ENCODE measurements around the gene LRRC71.

GRCh38 chr1:156942176-156942575 is 21.7 kb downstream of the LRRC71 start:
- TF ChIP-seq, protein P1, sequence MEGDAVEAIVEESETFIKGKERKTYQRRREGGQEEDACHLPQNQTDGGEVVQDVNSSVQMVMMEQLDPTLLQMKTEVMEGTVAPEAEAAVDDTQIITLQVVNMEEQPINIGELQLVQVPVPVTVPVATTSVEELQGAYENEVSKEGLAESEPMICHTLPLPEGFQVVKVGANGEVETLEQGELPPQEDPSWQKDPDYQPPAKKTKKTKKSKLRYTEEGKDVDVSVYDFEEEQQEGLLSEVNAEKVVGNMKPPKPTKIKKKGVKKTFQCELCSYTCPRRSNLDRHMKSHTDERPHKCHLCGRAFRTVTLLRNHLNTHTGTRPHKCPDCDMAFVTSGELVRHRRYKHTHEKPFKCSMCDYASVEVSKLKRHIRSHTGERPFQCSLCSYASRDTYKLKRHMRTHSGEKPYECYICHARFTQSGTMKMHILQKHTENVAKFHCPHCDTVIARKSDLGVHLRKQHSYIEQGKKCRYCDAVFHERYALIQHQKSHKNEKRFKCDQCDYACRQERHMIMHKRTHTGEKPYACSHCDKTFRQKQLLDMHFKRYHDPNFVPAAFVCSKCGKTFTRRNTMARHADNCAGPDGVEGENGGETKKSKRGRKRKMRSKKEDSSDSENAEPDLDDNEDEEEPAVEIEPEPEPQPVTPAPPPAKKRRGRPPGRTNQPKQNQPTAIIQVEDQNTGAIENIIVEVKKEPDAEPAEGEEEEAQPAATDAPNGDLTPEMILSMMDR (IDR thresholded peaks at IDR 0.05), result no peak
- TF ChIP-seq ZFX (IDR thresholded peaks at IDR 0.05; ENCODE audit: borderline replicate concordance), result no peak

Measured in 22Rv1 (cell line).